HFF-Myc (cell line): ENCODE results near the gene CDH24.

ENCODE experiments used
- DNase-seq: peaks from one replicate; pipeline ENCODE4 v3.0.0-alpha.2; 2011; ENCODE audit warnings: low read depth; ENCODE audit errors: extremely low read depth
- H3K4me3 ChIP-seq: replicated peaks from 2 replicates; pipeline ENCODE4 v1.5.1; 2011; ENCODE audit warnings: low read depth, mild to moderate bottlenecking, control low read depth, low read length
- TF ChIP-seq, protein P1 (sequence below): IDR thresholded peaks from 2 replicates; pipeline ENCODE4 v1.5.1; 2012; ENCODE audit warnings: mild to moderate bottlenecking, low read depth, low read length, control low read depth; ENCODE audit errors: missing control alignments

Gene CDH24

DNA sequence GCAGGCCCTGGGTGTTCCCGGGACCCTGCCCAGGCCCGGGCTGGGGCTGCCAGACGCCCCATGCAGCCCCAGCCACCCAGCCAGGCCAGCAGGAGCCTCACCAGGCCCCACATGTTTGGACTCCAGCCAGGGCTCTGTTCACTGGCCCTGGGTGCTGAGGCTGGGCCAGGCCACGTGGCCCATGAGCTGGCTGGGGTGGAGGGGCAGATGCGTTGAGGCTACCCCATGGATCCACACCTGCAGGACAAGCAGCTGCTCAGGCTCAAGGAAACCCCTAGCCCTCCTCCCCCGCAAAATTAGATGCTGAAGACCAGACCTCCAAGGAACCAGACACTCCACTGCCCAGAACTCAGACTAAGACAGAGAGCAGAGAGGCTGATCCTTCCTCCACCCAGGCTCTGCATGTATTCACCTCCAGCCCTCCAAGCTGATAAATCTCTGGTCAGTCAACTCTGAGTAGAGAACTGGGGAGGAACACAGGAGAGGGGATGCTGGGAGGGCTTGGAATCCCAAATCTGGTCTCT lies 1.6 kb downstream of the CDH24 start:
- DNase-seq: no peak
- H3K4me3 ChIP-seq: no peak overlapping the region
- TF ChIP-seq, protein P1, sequence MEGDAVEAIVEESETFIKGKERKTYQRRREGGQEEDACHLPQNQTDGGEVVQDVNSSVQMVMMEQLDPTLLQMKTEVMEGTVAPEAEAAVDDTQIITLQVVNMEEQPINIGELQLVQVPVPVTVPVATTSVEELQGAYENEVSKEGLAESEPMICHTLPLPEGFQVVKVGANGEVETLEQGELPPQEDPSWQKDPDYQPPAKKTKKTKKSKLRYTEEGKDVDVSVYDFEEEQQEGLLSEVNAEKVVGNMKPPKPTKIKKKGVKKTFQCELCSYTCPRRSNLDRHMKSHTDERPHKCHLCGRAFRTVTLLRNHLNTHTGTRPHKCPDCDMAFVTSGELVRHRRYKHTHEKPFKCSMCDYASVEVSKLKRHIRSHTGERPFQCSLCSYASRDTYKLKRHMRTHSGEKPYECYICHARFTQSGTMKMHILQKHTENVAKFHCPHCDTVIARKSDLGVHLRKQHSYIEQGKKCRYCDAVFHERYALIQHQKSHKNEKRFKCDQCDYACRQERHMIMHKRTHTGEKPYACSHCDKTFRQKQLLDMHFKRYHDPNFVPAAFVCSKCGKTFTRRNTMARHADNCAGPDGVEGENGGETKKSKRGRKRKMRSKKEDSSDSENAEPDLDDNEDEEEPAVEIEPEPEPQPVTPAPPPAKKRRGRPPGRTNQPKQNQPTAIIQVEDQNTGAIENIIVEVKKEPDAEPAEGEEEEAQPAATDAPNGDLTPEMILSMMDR: no peak

DNA sequence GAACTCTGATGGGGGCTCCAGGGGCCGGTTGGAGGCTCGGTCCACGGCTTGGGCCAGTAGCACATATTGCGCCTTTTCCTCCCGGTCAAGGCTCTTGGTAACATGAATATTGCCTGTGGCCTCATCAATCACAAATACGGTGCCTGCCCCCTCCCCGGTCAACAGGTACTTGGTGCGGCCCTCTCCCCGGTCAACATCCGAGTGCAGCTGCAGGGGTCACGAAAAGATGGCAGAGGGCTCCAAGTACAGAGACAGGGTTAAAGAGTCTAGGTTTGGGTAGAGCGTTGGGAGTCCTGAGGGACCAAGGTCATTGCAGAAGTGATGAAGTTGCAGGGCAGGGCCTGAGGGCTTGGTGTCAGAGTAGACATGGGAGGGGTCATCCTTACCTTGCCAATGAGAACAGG lies 2.2 kb downstream of the CDH24 start:
- no peak for DNase-seq
- no peak overlapping the region for H3K4me3 ChIP-seq
- TF ChIP-seq, protein P1: no peak

DNA sequence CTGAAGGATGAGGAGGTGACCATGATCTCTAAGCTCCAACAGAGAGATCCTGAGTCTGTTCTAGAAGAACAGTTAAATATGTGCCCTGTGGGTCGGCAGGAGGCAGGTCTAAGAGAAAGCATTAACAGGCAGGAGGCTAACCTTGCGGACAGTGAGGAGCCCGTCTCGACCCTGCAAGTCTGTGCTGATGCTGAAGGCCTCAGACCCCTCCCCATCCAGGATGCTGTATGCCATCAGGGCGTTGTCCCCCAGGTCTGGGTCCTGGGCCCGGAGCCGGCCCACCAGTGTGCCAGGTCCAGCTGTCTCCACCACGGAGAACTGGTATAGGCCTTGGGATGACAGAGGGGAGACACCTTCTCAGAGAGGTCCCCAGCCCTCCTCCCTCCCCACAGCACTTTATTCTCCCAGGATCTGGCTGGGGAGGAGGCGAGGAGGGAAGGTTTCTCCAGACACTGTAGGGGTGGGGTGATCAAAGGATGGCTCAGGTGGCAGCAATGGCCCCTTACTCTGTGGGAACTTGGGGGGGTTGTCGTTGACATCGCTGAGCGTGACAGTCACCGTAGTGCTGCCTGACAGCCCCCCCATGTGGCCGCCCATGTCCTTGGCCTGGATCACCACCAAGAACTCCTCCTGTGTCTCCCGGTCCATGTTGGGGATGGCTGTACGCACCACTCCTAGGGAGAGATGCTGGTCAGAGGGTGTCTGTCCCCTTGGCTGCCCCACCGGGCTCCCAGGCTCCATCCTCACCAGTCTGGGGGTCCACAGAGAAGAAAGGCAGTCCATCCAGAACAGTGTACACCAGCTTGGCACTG lies 3.1 kb downstream of the CDH24 start:
- DNase-seq: no peak
- TF ChIP-seq, protein P1: peak; percentile 14
- H3K4me3 ChIP-seq: no peak overlapping the region

DNA sequence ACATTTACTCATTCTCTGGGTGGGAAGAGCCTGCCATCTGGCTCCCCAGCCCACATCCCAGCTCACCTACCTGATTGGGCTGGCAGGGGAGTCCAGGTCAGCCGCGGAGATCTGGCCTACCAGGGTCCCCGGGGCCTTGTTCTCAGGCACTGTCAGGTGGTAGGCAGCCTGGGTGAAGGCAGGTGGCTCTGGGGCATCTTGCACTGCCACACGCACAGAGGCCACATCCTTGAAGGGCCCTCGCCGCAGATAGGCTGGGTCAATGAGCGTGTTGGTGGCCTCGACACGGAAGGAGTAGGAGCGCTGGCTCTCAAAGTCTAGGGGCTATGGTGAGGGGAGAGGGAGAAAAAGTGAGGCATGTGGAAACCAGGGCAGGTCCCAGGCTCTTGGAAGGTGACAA lies 3.9 kb downstream of the CDH24 start:
- no peak overlapping the region for H3K4me3 ChIP-seq
- DNase-seq: no peak
- TF ChIP-seq, protein P1: no peak

DNA sequence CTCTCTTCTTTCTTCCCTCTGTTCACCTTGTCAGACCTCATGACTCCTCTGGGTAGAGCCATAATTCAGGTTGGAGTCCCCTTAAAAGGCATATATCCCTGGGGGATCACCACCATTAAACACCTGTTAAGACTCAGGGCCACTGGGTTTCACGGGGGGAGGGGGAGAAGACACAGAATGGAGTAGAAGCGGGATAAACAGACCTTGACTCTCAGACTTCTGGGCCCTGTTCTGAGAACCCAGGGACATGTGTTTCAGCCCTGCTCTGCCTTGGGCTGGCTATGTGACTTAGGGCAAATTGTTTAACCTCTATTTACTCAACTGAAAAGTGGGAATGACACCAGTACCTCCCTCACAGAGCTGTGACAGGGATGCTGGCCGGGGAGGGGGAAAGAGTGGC lies 4.6 kb downstream of the CDH24 start:
- DNase-seq: no peak
- TF ChIP-seq, protein P1: no peak
- H3K4me3 ChIP-seq: no peak overlapping the region

DNA sequence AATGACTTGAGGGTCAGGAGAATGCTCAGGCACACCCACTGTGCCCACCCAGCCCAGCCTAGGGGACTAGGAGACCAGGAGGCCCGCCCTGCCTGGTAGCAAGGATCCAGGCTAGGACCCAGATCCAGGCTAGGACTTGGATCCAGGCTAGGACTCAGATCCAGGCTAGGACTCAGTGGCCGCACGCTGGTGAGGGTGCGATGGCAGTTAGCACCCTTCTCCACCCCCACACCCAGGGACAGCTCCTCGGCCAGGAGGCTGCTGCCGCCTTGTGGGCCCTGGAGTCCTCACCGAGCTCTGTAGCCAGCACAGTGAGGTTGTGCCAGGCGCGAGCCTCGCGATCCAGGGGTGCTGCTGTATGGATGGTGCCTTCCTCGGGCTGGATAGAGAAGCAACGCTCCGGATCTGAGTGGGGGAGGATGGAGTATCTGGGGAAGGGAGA lies 5.1 kb downstream of the CDH24 start:
- TF ChIP-seq, protein P1: peak; percentile 21
- DNase-seq: no peak
- no peak overlapping the region for H3K4me3 ChIP-seq
